Astrocyte of the spinal cord (primary cell): ENCODE measurements around the gene DPH5.

Experiments
- DNase-seq: peaks from one replicate; pipeline ENCODE4 v3.0.0; 2011; ENCODE audit warnings: low read depth, low spot score
- H3K4me3 ChIP-seq: 2 replicates; pipeline ENCODE4 v1.5.1; 2011; ENCODE audit warnings: low read depth, mild to moderate bottlenecking, low read length, moderate library complexity
- in situ Hi-C: cut with HindIII; loops from 2 replicates; pipeline ENCODE4 v1.10.0; 2017; ENCODE audit warnings: low sequenced_read_pairs
- TF ChIP-seq, protein P1 (sequence below): IDR thresholded peaks from 2 replicates; pipeline ENCODE4 v1.5.1; 2012; ENCODE audit warnings: low read depth, mild to moderate bottlenecking, low read length, inconsistent platforms

DPH5 gene

DNA sequence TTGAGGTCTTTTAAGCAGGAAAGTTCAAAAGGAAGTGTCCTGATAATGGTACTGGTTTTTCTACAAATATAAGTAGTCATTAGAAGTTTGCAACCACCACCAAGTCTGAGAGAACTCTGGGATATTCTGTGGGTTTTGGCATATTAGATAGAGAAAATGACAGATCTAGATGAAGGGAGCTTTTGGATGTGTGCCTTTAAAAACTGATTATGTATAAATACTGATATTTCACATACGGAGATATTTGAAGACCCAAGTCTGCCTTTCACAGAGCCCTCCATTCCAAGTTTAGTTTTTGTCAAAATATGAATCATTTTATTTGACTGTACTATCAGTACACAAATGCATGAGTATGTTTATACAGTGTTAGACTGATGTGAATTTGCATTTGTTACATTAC, 48.6 kb downstream of the DPH5 start:
- TF ChIP-seq, protein P1, sequence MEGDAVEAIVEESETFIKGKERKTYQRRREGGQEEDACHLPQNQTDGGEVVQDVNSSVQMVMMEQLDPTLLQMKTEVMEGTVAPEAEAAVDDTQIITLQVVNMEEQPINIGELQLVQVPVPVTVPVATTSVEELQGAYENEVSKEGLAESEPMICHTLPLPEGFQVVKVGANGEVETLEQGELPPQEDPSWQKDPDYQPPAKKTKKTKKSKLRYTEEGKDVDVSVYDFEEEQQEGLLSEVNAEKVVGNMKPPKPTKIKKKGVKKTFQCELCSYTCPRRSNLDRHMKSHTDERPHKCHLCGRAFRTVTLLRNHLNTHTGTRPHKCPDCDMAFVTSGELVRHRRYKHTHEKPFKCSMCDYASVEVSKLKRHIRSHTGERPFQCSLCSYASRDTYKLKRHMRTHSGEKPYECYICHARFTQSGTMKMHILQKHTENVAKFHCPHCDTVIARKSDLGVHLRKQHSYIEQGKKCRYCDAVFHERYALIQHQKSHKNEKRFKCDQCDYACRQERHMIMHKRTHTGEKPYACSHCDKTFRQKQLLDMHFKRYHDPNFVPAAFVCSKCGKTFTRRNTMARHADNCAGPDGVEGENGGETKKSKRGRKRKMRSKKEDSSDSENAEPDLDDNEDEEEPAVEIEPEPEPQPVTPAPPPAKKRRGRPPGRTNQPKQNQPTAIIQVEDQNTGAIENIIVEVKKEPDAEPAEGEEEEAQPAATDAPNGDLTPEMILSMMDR = no peak
- H3K4me3 ChIP-seq = no peak overlapping the region
- DNase-seq = no peak
- in situ Hi-C loops = no loop called here

DNA sequence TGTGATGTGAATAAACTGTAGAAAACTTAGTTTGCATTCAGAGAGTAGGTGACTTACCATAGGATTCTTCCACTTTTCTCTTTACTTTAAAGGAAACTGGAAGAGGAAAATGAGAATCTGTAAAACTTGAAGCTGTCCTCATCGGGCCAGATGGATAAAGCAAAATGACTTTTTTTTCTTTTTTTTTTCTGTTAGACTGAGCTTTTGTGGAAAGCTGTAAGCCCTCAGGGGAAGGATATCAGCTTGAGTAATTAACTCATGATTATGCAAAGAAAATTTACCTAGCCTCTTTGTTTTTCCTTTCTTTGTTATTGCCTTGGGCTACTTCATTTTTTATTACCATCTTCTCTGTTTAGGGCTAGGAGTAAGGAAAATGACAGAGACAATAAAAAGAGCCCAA, 53.4 kb downstream of the DPH5 start:
- H3K4me3 ChIP-seq = no peak overlapping the region
- TF ChIP-seq, protein P1 = no peak
- DNase-seq = no peak
- in situ Hi-C loops = no loop called here

DNA sequence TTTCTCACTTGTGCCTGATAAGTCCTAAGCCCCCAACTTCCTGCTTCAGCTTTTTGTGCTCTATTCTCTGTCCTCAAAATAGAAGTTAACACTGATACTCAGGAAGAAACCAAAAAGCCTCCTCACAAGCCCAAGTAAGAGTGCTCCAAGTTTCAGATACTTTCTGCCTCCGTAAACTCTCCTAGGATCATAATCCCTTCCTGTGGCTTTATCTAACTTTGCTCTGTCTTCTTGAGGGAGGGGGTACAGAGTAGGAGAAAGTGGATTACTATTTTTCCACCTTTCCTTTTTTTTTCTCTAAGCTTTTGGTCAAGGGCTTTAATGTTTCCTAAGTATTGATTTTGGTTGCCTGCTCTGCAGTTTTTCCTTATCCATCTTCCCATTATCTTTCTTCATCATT, 54.6 kb downstream of the DPH5 start:
- H3K4me3 ChIP-seq = no peak overlapping the region
- no peak for DNase-seq
- TF ChIP-seq, protein P1 = no peak
- in situ Hi-C loops = no loop called here

DNA sequence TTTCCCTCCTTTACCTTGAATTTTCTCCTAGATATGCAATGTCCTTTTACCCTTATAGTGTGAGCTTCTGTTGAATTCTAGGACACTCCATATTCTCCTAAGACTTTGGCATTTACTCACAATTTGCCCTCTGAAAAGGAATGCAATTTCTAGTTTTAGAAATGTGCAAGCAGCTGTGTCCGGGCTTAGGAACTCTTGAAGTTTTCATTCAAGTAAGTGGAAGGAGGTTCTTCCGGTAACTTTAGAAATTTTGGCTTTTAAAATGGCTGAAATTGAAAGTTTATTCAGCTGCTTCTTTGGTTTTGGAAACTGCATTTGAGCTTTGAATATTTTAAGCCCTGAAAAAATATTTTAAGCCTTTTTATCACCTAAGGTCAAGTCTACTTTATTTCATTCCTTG, 56.3 kb downstream of the DPH5 start:
- no peak overlapping the region for H3K4me3 ChIP-seq
- in situ Hi-C loops = no loop called here
- no peak for DNase-seq
- TF ChIP-seq, protein P1 = no peak

DNA sequence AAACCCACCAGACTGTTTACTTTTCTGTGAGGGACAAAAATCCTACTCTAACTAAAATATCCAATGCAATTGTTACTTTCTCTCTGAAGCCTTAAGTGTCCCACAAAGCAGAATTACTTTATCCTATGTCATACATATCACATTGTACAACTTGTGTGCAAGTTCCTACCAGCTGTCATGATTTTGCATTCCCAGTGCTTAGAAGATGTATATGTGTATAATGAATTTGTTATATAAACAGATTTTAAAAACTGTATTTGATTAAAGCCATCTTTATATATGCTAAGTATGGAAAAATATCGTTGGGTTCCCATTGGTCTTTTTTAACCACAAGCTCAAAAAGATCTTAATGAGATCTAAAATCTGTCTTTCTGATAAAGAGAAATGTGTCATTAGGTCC, 57.0 kb downstream of the DPH5 start:
- in situ Hi-C loops = no loop called here
- no peak for DNase-seq
- H3K4me3 ChIP-seq = no peak overlapping the region
- TF ChIP-seq, protein P1 = no peak

DNA sequence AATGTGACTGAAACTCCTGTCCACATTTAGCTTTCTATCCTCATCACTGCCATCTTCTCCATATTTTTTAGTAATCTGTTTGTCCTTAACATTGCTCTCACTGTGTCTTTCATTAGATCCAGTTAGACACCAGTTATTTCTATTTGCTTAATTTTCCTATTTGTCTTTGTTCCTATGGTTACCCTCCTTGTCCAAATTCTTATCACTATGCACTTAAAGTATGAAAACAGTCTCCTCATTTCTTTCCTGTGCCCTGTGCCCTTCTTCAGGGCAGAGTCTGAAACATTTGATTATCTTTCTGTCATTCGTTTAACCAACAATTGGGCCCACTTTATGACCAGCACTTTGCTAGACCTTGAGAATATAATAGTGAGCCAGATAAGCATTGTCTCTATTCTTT, 65.5 kb downstream of the DPH5 start:
- DNase-seq = no peak
- in situ Hi-C loops = no loop called here
- TF ChIP-seq, protein P1 = no peak
- no peak overlapping the region for H3K4me3 ChIP-seq

DNA sequence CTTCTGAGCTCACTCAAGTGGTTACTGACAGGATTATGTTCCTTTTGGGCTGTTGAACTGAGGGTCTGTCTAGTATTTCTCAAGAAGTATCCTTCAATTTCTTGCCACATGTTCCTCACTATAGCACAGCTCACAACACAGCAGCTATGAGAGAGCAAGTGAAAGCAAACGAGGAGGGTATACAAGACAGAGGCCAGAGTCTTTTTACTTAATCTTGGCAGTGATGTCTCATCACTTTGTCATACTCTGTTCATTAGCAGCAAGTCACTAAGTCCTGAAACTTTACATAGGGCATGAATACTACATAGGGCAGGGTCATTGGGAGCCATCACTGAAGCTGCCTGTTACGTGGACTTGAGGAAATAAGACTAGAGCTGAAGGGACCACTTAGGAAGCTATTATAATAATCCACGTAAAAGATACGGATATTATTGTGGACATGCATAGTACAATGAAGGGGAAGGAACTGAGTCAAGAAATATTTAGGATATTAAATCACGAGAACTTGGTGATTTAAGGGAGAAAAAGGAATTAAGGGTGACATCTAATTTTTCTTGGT, 66.0 kb downstream of the DPH5 start:
- in situ Hi-C loops = no loop called here
- no peak overlapping the region for H3K4me3 ChIP-seq
- TF ChIP-seq, protein P1 = no peak
- no peak for DNase-seq
